Tibial artery (tissue), 4 donors: ENCODE results near the gene UNC13B.

Experiments used
- DNase-seq, 2 donors: peaks; one replicate each; pipeline ENCODE4 v3.0.0-alpha.2; 2019
- H3K27ac ChIP-seq, 2 donors: fragments of 200-600 bp; sonication (generic) in 1 of 2; 1 replicate in 1 of 2; 2 replicates in 1 of 2; pipeline ENCODE4 v1.5.1; 2018 to 2019; ENCODE audit warnings: mild to moderate bottlenecking in 1 of 2
- H3K27me3 ChIP-seq, 2 donors: fragments of 200-600 bp; sonication (generic) in 1 of 2; one replicate each; pipeline versions ENCODE4 v1.5.1 to v1.6.0; 2016 to 2019
- H3K36me3 ChIP-seq, 3 donors: fragments of 200-600 bp; sonication (generic) in 2 of 3; one replicate each; pipeline ENCODE4 v1.5.1; 2016 to 2019; ENCODE audit warnings: mild to moderate bottlenecking in 2 of 3
- H3K4me1 ChIP-seq, 4 donors: fragments of 200-600 bp; sonication (generic) in 2 of 4; 1 replicate in 3 of 4; 2 replicates in 1 of 4; pipeline ENCODE4 v1.5.1; 2016 to 2019
- H3K4me3 ChIP-seq, 2 donors: fragments of 200-600 bp; sonication (generic) in 1 of 2; 1 replicate in 1 of 2; 2 replicates in 1 of 2; pipeline ENCODE4 v1.5.1; 2018 to 2019; ENCODE audit warnings: mild to moderate bottlenecking in 2 of 2
- H3K9me3 ChIP-seq, 3 donors: fragments of 200-600 bp; sonication (generic) in 1 of 3; one replicate each; pipeline ENCODE4 v1.5.1; 2016 to 2019
- CTCF ChIP-seq, 2 experiments: fragments of 200-600 bp in 1 of 2; fragments of 450-650 bp in 1 of 2; IDR thresholded peaks; one replicate each; pipeline ENCODE4 v1.5.1; 2017 to 2019; ENCODE audit warnings: antibody characterized with exemption in 2 of 2, mild to moderate bottlenecking in 1 of 2, moderate library complexity in 1 of 2
- intact Hi-C: fragments of 100-400 bp; cut with DNase I; formaldehyde crosslinking; loops from one replicate; pipeline ENCODE4 v1.15.0; 2023; ENCODE audit warnings: low total_unique reads

The UNC13B gene

DNA sequence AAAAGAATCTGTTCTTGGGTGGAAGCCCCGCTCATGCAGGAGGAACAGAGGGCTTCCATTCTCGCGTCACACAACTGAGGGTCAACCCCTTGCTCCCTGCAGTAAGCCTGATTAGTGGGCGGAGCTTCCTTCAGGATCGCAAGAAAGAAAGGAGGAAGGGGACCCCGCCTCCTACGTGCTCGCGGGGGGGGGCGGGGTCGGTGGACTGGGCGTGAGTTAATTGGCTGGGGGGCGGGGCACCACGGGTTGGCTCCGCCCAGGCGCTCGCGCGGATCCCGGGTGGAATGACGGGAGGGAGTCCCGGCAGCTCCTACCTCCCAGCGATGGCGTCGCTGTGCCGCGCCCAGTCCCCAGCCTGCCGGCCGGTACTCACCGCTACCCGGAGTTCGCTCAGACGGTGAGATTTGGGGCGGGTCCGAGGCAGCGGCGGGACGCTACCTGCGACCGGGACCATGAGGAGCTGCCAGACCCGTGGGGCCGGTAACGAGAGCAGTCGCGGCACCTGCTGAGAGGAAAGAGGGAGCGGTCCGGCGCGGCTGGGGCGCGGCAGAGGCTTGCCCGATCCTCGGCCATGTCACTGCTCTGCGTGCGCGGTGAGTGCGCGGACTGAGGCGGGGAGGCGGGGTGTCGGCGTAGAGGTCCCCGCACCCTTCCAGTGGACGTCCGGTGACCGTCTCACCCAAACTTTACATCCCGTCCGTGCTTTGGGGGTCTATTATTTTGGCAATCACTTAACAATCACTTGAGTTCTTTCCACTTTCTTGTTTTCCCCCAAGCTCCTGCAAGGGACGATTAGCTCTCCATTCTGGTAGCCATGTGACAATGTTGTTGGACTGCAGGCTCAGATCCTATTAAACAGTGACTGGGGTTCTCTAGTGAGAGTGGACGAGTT lies at the start of gene UNC13B:
TSS of gene UNC13B (plus strand) at position 297 of the 892 bp plus-strand sequence. CDS start at position 572, 275 bp downstream.
- Histone ChIP-seq H3K4me3 (peak within 1 kb of the TSS; percentile 78 to 95), H3K4me1 (peaks cover 0 to 17% (median 15%) of the 10 kb centered on the region in 4 donors), H3K9me3 (no peaks in the 10 kb centered on the region), H3K36me3 (no peaks in the 10 kb centered on the region), H3K27ac (peak within 1 kb of the TSS; percentile 95 to 97), H3K27me3 (no peaks in the 10 kb centered on the region)
- peak; percentile 96 to 97 for DNase-seq
- TF ChIP-seq CTCF (IDR thresholded peaks at IDR 0.05): peak; percentile 9 to 20
- intact Hi-C loops: no loop called here

- H3K9me3 ChIP-seq: no peaks in the 10 kb centered on the region
- no peak for TF ChIP-seq CTCF (IDR thresholded peaks at IDR 0.05)
Observed at GRCh38 chr9:35112257-35113020, 49.4 kb upstream of the UNC13B start.

GRCh38 chr9:35114113-35114839 lies 47.5 kb upstream of the UNC13B start:
- DNase-seq: peak; percentile 93 to 94
- H3K27me3 ChIP-seq: no peaks in the 10 kb centered on the region
- H3K4me1 ChIP-seq: peaks cover 4 to 67% (median 55%) of the 10 kb centered on the region in 4 donors
- intact Hi-C loops: loop anchor here (5.0 kb wide), 1 partner anchor 122 kb away; no protein-coding TSS in a partner anchor
- H3K27ac ChIP-seq: peak overlapping the region; percentile 97 to 100
- no peak for TF ChIP-seq CTCF (IDR thresholded peaks at IDR 0.05)
- no peaks in the 10 kb centered on the region for H3K9me3 ChIP-seq
- no peaks in the 10 kb centered on the region for H3K36me3 ChIP-seq
- H3K4me3 ChIP-seq: peak overlapping the region; percentile 59 to 64

More at GRCh38 chr9:35112257-35113020, 49.4 kb upstream of the UNC13B start:
- no peaks in the 10 kb centered on the region for H3K27me3 ChIP-seq
- intact Hi-C loops: loop anchor here (5.0 kb wide), 1 partner anchor 120 kb away; no protein-coding TSS in a partner anchor
- H3K4me3 ChIP-seq: peak overlapping the region in 1 of 2 donors; percentile 79
- H3K27ac ChIP-seq: peak overlapping the region; percentile 97 to 100
- peak; percentile 80 to 84 for DNase-seq
- H3K36me3 ChIP-seq: peaks cover 11 to 13% (median 11%) of the 10 kb centered on the region in 3 donors
- H3K4me1 ChIP-seq: peaks cover 4 to 71% (median 60%) of the 10 kb centered on the region in 4 donors

- no peaks in the 10 kb centered on the region for H3K36me3 ChIP-seq
- no peaks in the 10 kb centered on the region for H3K9me3 ChIP-seq
- H3K27ac ChIP-seq: peak overlapping the region; percentile 97 to 100
- intact Hi-C loops: loop anchor here (5.0 kb wide), 3 partner anchors 123 to 447 kb away; a partner anchor contains a TSS
- H3K4me3 ChIP-seq: peak overlapping the region; percentile 59 to 64
- peaks cover 4 to 59% (median 50%) of the 10 kb centered on the region in 4 donors for H3K4me1 ChIP-seq
- TF ChIP-seq CTCF (IDR thresholded peaks at IDR 0.05): no peak
- peak; percentile 78 to 86 for DNase-seq
- H3K27me3 ChIP-seq: no peaks in the 10 kb centered on the region
Observed at GRCh38 chr9:35114840-35115628, 46.8 kb upstream of the UNC13B start.
